Measurements from ENCODE around the gene METTL22.
A peak's percentile ranks its signal among the peaks of the same experiment; 100 is the strongest.

METTL22 gene

GRCh38 chr16:8591451-8591850 is 30.0 kb upstream of the METTL22 start:
- Histone ChIP-seq H3K36me3 (ENCODE audit: low read depth) (no peaks in the 10 kb centered on the region), H3K4me1 (ENCODE audit: insufficient read depth, poor library complexity, severe bottlenecking) (peaks cover 11% of the 10 kb centered on the region), H3K4me3 (ENCODE audit: severe bottlenecking) (no peak overlapping the region), H3K27me3 (ENCODE audit: insufficient read depth, poor library complexity, severe bottlenecking) (peaks cover 28% of the 10 kb centered on the region), H3K9me3 (ENCODE audit: severe bottlenecking) (peaks cover 4% of the 10 kb centered on the region), H3K27ac (ENCODE audit: poor library complexity, severe bottlenecking) (no peak overlapping the region)
- no peak for TF ChIP-seq CTCF (IDR thresholded peaks at IDR 0.05; ENCODE audit: poor library complexity, severe bottlenecking)
- no peak for DNase-seq (ENCODE audit: low spot score)
- no peak for ATAC-seq (ENCODE audit: low read depth)

- H3K4me3 ChIP-seq (ENCODE audit: severe bottlenecking) = no peak overlapping the region
- DNase-seq (ENCODE audit: low spot score) (no peak), ATAC-seq (ENCODE audit: low read depth) (peak; percentile 81)
- peak overlapping the region; percentile 33 for H3K27ac ChIP-seq (ENCODE audit: poor library complexity, severe bottlenecking)
- peaks cover 7% of the 10 kb centered on the region for H3K9me3 ChIP-seq (ENCODE audit: severe bottlenecking)
- H3K36me3 ChIP-seq (ENCODE audit: low read depth) = no peaks in the 10 kb centered on the region
- H3K27me3 ChIP-seq (ENCODE audit: insufficient read depth, poor library complexity, severe bottlenecking) = peaks cover 17% of the 10 kb centered on the region
- peaks cover 11% of the 10 kb centered on the region for H3K4me1 ChIP-seq (ENCODE audit: insufficient read depth, poor library complexity, severe bottlenecking)
- no peak for TF ChIP-seq CTCF (IDR thresholded peaks at IDR 0.05; ENCODE audit: poor library complexity, severe bottlenecking)
Observed at GRCh38 chr16:8594149-8594666, 27.3 kb upstream of the METTL22 start.

GRCh38 chr16:8595783-8596182 is 25.7 kb upstream of the METTL22 start:
- Histone ChIP-seq H3K4me3 (ENCODE audit: severe bottlenecking) (no peak overlapping the region), H3K27me3 (ENCODE audit: insufficient read depth, poor library complexity, severe bottlenecking) (peaks cover 1% of the 10 kb centered on the region), H3K36me3 (ENCODE audit: low read depth) (no peaks in the 10 kb centered on the region), H3K9me3 (ENCODE audit: severe bottlenecking) (peaks cover 7% of the 10 kb centered on the region), H3K27ac (ENCODE audit: poor library complexity, severe bottlenecking) (no peak overlapping the region), H3K4me1 (ENCODE audit: insufficient read depth, poor library complexity, severe bottlenecking) (peaks cover 11% of the 10 kb centered on the region)
- DNase-seq (ENCODE audit: low spot score) = no peak
- TF ChIP-seq CTCF (IDR thresholded peaks at IDR 0.05; ENCODE audit: poor library complexity, severe bottlenecking) = no peak
- ATAC-seq (ENCODE audit: low read depth) = no peak

GRCh38 chr16:8596581-8596980 is 24.9 kb upstream of the METTL22 start:
- no peak for TF ChIP-seq CTCF (IDR thresholded peaks at IDR 0.05; ENCODE audit: poor library complexity, severe bottlenecking)
- ATAC-seq (ENCODE audit: low read depth) (no peak), DNase-seq (ENCODE audit: low spot score) (no peak)

GRCh38 chr16:8600144-8600775 is 21.2 kb upstream of the METTL22 start:
- no peaks in the 10 kb centered on the region for H3K36me3 ChIP-seq (ENCODE audit: low read depth)
- no peak for ATAC-seq (ENCODE audit: low read depth)
- no peaks in the 10 kb centered on the region for H3K27me3 ChIP-seq (ENCODE audit: insufficient read depth, poor library complexity, severe bottlenecking)
- H3K9me3 ChIP-seq (ENCODE audit: severe bottlenecking) = peaks cover 9% of the 10 kb centered on the region
- no peak for TF ChIP-seq CTCF (IDR thresholded peaks at IDR 0.05; ENCODE audit: poor library complexity, severe bottlenecking)
- DNase-seq (ENCODE audit: low spot score) = no peak
- H3K4me3 ChIP-seq (ENCODE audit: severe bottlenecking) = no peak overlapping the region
- H3K27ac ChIP-seq (ENCODE audit: poor library complexity, severe bottlenecking) = no peak overlapping the region
- no peaks in the 10 kb centered on the region for H3K4me1 ChIP-seq (ENCODE audit: insufficient read depth, poor library complexity, severe bottlenecking)

More at GRCh38 chr16:8596581-8596980, 24.9 kb upstream of the METTL22 start:
- Histone ChIP-seq H3K27me3 (ENCODE audit: insufficient read depth, poor library complexity, severe bottlenecking) (no peaks in the 10 kb centered on the region), H3K36me3 (ENCODE audit: low read depth) (no peaks in the 10 kb centered on the region), H3K27ac (ENCODE audit: poor library complexity, severe bottlenecking) (no peak overlapping the region), H3K9me3 (ENCODE audit: severe bottlenecking) (peaks cover 7% of the 10 kb centered on the region), H3K4me3 (ENCODE audit: severe bottlenecking) (no peak overlapping the region), H3K4me1 (ENCODE audit: insufficient read depth, poor library complexity, severe bottlenecking) (peaks cover 11% of the 10 kb centered on the region)
